GM19467 (cell line): ENCODE results near the gene TRPC1.
"Not testable (repeated sequence)": the region's sequence is repeated elsewhere in the genome, so short reads cannot be mapped to it uniquely, and the experiment has no call there.

Experiments
- ATAC-seq: cut with Tn5 transposase; IDR thresholded peaks from one replicate; pipeline ENCODE4 v1.9.1; 2021; ENCODE audit warnings: mild to moderate bottlenecking, moderate library complexity; ENCODE audit not compliant: unreplicated experiment

The TRPC1 gene

DNA sequence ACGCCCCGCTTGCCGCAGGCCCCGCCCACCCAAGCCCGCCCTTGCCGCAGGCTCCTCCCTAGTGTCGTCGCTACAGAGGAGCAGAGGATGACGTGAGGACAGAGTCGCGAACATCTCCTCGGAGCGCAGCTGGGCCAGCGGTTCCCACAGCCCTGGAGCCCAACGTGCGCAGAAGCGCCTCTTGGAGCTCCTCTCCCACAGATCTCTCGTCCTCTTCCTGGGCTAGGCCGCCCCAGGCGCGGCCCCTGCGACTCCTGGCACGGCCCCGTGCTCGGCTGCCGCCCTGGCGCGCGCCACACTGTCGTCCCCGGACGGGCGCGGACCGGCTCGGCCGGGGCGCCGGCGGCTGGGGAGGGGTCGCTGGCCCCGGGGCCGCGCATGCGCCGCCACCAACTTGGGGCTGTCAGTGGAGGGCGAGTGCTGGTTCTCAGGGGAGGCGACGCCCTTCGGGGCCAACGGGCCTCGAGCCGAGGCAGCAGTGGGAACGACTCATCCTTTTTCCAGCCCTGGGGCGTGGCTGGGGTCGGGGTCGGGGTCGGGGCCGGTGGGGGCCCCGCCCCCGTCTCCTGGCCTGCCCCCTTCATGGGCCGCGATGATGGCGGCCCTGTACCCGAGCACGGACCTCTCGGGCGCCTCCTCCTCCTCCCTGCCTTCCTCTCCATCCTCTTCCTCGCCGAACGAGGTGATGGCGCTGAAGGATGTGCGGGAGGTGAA lies at the start of gene TRPC1:
Gene TRPC1, plus strand, starts transcription at position 67 of the 714 bp plus-strand sequence. Its CDS starts 526 bp downstream, at position 593.
- ATAC-seq: peak; percentile 97

DNA sequence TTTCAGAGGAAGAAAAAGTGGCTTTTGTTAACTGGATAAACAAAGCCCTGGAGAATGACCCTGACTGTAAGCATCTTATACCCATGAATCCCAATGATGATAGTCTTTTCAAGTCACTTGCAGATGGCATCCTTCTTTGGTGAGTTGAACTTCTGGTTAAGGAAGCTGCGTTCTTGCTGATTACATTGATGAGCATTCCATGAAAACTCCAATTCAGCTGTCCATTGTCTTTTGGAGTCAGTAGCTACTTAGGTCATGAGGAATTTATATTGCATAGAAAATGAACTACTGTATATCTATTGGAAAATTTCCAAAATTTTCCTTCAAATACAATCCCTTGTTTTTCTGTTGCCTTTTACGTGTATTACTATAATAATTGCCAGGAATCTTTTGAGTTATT lies 47.7 kb upstream of the TRPC1 start:
- no peak for ATAC-seq

DNA sequence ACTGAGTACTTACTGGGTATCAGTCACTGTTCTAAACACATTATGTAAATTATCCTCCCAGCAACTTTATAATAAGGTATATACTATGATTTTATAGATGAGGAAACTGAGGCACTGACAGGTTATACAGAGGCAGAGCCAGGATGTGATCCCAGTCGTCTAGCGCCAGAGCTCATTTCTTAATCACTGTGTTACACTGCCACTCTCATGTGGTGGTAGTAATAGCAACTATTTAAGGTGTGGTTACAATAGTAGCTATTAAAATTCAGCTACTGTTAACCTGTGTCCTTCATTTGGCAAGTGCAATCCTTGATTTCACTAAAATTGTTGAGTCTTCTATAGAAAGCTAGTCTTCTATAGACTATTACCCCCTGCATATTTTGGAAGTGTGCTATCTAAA lies 43.1 kb upstream of the TRPC1 start:
- ATAC-seq: no peak

- no peak for ATAC-seq
Measured at GRCh38 chr3:142690613-142691012, 33.2 kb upstream of the TRPC1 start.

DNA sequence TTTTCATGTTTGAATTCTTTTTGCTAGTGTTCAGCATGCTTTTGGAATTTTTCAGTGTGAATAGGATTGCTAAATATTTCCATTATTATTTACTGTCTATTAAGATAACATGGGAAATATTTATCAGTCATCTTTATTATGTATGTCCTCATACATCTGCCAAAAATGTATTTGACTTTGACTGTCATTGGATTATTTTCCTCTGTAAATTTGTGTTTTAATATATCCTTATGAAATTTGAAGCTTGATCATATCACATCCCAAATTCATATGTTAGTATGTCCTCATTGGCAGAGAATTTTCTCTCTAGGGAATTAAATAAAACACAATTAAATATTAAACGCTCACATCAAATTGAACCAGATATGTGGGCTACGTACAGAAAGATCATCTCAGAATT lies 32.3 kb upstream of the TRPC1 start:
- ATAC-seq: no peak

DNA sequence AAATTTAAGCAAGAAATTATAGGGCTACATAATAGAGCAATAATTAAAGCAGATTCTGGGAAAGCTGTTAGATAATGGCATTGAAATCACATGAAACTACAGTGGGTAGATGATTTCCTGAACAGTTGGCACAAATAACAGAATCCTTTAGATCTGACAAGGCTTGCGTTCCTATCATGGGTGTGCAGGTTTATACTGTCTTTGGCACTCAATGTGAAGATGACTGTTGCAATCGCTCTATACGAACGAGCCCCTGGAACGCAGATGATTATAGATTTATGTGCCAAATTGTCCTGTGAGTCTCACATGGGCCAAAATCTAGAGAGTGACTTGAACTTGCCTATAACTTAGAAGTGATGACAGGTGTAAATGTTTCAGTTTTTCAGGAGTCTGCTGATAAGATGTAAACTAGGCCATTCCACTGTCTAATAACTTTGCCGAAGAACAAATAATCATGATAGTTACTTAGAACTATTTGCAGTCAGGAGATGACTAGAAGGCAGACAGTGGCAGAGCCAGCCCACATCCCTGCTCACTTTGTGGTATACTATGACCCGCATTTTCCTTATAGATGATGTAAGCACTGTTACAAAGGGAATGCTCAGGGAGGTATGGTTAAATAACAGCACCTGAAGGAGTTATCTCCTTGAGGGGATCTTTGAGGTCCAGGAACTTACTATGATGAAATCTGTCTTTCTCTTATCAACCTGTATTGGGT lies 30.5 kb upstream of the TRPC1 start:
- no peak for ATAC-seq

GRCh38 chr3:142694225-142694624 lies 29.6 kb upstream of the TRPC1 start:
- no peak for ATAC-seq

DNA sequence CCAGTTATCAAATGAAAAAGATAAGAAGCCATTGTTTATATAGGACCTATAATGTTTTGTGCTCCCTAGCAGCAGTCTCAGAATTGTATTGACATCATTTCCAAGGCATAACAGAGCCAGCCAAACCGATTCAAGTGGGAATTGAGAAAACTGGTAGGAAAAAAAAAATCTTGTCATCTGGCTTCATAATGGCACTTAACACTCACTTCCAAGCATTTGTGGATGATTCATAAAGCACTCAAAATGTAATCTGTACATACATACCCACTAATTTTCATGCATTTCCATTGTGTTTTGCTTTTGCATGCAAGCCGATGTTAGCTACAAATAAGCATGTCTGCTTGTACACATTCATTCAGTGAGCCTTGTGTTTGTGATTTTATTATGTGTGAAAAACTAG lies 18.6 kb upstream of the TRPC1 start:
- ATAC-seq: no peak

- no peak for ATAC-seq
Measured at GRCh38 chr3:142706321-142707127, 17.3 kb upstream of the TRPC1 start.

DNA sequence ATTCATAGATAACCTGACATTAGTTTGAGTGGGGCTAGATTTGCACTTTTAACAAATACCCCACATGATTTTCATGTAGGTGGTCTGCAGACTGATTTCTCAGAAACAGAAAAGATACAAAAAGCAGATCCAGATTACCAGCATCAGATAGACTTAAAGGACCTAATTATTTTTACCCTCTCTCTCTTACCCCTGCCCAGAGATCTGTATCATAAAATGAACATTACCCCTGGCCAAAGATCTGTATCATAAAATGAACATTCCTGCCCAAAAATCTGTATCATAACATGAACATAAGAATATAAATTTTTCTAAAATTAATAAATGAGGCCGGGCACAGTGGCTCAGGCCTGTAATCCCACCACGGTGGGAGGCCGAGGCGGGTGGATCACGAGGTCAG lies 14.6 kb upstream of the TRPC1 start:
- ATAC-seq: no peak

DNA sequence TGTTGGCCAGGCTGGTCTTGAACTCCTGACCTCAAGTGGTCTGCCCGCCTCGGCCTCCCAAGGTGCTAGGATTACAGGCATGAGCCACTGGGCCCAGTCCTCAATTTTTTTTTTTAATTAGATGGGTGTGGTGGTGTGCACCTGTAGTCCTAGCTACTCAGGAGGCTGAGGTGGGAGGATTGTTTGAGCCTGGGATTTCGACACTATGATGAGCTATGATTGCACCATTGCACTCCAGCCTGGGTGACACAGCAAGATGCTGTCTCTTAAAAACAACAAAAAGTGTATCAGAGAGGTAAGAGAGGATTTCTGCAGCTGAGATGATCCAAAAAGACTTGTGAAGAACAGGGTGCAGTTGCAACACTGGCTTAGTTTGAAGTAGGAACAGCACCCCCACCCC lies 9.0 kb upstream of the TRPC1 start:
- ATAC-seq: not testable (repeated sequence)

- ATAC-seq: no peak
Measured at GRCh38 chr3:142716102-142716501, 7.7 kb upstream of the TRPC1 start.

DNA sequence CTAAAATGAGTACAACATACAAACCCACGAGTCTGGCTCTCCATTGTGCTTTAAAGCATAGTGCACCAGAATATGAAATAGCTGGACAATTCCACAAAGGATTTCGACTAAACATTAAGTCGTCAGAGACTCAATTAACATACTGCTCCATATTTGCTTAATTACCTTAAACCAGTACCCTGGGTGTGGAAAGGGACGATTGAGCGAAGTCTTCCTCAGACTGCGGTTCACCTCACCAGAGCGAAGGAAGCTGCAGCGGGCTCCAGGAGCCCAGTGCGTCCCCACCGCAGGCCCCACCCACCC lies 218 bp upstream of the TRPC1 start:
- peak; percentile 20 for ATAC-seq

DNA sequence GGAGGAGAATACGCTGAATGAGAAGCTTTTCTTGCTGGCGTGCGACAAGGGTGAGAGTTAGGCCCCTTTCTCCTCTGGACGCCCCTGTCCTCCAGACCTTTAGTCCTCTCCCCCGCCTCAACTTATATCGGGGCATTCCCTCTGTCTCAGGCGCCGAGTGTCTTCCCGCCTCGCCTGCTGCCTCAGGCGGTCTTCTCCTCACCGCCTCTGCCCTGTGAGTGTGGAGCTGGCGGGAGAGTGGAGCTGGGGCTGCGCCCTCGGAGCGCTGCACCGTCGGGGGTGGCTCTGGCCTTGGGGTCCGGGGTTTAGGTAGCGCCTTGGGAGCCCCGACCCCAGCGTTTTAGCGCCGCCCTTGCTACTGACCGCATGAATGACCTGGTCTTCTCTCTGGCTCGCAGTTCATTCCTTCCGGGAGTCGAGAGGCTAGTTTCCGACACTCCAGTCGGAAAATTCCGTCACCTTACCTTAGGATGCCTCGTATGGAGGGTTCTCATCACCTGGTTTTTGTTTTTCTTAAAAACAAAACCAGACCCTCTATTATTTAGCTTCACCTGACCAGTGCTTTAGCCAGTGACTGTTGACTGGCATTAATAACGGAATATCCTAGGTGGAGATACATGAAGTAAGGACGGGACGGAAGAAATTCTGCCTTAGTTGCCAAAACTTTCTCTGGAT lies 985 bp downstream of the TRPC1 start:
- peak; percentile 22 for ATAC-seq

- ATAC-seq: no peak
Measured at GRCh38 chr3:142725357-142725739, 1.5 kb downstream of the TRPC1 start.

GRCh38 chr3:142726017-142726416 lies 2.2 kb downstream of the TRPC1 start:
- ATAC-seq: no peak

DNA sequence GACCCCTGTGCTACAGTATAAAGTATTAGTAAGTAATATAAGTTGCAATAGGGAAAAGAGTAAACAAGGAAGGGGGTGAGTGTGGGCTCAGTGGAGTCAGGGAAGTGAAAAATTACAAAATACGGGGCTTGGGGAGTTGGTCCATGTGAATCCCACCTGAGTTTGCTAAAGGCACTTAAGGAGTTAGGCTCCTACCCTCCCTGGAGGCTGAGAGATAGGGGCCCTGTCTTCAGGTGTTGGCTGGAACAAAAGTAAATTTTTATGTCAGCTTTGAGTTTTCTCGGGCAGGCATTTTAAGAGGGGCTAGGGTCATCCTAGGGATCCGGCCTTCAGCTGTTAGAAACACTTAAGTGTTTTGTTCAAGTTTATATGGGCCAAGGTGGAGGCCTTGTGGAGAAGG lies 8.2 kb downstream of the TRPC1 start:
- ATAC-seq: no peak

DNA sequence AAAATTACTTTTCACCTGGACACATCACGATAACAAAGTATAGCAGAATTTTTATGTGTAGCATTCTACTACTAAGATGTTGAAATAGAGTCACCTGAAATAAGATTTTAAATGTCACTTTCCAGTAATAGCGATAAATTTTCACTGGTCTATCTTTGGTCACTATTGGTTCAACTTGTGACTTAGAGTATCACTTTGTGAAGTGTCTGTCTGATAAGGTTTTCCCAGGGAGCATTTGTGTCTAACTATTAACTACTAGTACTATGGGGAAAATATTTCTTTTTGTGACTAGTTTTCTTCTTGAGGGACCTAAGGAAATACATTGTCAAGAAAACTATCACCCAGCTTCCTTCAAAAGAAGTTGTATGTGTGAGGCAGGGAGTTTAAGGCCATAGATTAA lies 11.0 kb downstream of the TRPC1 start:
- ATAC-seq: no peak

DNA sequence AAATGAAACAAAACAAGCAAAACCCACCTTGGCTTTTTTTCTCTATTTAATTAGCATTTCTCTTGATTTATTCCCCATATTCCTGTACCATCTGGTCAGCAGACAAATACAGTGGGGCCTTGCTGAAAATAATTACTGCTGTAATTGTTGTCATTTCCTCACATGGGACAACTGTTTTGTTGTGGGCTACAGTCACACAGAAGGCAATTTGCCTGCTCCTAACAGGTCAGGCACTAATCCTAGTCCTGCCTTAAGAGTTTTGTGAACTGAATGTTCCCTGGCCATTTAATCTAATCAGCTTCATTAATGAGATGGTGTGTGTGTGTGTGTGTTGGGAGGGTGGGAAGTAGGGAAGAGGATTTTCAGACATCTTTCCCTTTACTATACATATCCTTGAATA lies 11.6 kb downstream of the TRPC1 start:
- ATAC-seq: no peak

GRCh38 chr3:142738396-142738795 lies 14.6 kb downstream of the TRPC1 start:
- ATAC-seq: no peak

DNA sequence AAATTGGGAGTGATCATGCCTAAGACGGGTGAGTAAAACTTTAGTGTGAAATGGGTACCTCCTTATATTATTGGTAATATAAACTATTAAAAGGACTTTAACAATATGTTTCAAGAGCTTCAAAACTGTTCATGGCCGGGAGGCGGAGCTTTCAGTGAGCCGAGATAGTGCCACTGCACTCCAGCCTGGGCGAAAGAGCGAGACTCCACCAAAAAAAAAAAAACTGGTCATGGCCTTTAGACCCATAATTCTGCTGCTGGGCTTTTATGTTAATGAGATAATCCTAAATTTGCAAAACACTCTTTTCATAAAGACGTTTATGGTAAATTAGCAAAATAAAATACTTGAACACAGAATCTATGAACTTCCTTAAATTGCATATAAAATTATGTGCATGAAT lies 22.8 kb downstream of the TRPC1 start:
- ATAC-seq: no peak
